HG03520 (cell line): Measurements from ENCODE around the gene CCER1.

Experiments
- ATAC-seq: cut with Tn5 transposase; IDR thresholded peaks from one replicate; pipeline ENCODE4 v1.9.1; 2021; ENCODE audit warnings: mild to moderate bottlenecking, moderate library complexity; ENCODE audit not compliant: unreplicated experiment

The CCER1 gene

DNA sequence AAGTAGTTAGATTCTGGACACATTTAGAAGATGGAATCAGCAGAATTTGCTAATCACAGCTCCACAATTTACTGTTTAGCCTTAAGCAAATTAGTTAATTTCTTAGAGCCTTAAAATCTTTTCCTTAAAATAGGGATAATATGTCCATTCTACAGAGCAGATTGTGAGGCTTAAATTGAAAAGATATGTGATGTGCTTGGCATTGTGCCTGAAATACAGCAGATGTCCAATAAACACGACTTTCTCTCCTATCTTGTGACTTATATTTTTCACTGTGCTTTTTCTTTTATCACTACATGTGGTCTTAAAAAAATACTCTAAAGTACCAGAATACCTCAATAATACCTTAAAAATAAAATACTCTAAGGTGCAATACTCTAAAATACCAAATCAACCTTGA, 30.6 kb downstream of the CCER1 start:
- no peak for ATAC-seq

- ATAC-seq, result no peak
These were observed 32.8 kb downstream of the CCER1 start for GRCh38 chr12:90922145-90922627.

GRCh38 chr12:90921536-90921935, 33.4 kb downstream of the CCER1 start:
- no peak for ATAC-seq

DNA sequence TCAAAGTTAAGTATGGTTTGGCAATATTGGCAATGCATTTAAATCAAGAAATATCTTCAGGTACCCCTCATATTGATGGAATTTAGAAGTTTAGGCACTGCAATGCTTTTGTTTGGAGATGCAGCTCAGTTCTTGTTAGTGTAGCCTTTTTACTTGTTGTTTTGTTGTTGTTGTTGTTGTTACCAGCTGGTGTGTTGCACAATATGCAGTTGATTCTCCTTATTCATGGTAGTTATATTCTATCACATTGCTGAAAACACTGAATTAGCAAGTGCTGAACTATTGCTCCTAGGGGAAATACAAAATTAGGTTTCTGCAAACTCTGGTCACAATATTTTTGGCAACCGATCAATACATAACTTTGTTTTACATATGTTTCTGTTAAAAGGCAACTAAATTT, 34.8 kb downstream of the CCER1 start:
- ATAC-seq, result no peak

GRCh38 chr12:90917431-90917830, 37.5 kb downstream of the CCER1 start:
- ATAC-seq, result no peak

- no peak for ATAC-seq
These were observed 38.5 kb downstream of the CCER1 start for GRCh38 chr12:90916516-90916915.

- ATAC-seq, result no peak
These were observed 39.6 kb downstream of the CCER1 start for GRCh38 chr12:90915353-90915752.

- ATAC-seq, result no peak
These were observed 44.0 kb downstream of the CCER1 start for GRCh38 chr12:90910958-90911357.

GRCh38 chr12:90909069-90909770, 45.8 kb downstream of the CCER1 start:
- ATAC-seq, result no peak

DNA sequence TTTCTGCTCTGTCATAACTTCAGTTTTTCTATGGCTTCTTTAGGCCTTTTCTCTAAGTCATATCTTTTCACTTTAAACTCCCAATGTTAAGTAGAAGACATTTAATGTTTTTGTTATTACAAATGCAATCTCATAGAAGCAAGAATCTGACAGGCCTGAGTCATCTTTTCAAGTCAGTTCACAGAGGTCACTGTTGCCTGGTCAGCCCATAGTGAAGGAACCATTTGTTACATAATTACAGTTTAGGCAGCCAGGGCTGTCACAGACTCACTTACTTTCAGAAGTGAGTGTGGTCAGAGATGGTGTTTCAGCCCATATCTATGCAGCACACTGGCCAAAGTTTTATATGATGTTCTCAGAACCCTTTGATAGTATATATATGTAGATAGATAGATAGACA, 46.5 kb downstream of the CCER1 start:
- ATAC-seq, result no peak

DNA sequence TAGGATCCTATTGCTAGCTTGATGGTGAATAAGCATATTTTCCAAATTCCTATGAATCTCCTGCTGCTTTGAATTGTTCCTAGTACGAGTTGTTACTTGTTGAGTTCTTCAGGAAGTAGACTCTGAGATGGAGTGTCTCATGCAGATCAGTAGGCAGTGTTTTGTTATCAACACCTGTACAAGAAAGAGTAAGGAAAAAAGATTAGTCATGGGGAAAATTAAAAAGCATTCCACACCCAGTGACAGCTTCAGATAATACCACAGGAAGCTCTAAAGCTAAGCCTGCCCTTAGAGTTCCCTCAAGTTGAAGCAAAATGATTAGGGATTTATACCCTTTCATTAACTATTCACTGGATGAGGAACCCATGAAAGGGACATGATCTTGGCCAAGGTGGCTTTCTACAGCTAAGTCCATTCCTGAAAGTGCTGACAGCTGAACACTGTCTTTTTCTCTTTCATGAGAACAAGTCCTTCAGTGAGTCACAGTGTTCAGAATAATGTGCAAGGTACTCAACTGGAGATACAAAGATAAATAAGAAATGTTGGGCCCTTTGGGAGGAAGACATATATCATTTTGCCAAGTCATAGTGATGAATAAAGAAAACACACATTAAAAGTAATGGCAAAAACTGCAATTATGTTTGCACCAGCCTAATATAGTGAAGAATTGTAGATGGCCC, 49.1 kb downstream of the CCER1 start:
- no peak for ATAC-seq

DNA sequence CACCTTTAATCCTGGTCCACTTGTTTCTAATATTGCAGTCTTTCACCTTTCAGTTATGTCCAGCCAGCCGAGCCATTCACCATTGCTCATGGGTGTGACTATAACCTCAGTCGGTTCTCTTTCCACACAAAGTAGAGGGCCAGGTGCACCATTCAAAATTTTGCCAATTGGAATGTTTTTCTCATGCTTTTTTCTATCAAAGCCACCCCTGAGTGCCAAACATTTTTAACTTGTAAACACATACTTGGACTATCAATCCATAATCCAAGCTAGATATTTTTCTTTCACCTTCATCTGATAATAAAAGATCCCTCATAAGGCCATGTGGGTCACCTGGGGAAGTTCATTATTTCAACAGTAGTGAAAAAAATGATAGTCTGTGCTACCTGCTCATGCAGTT, 52.4 kb downstream of the CCER1 start:
- ATAC-seq, result no peak
